HG03469 (cell line): ENCODE data around the gene FYB2.
A peak's percentile ranks its signal among the peaks of the same experiment; 100 is the strongest.

Source experiments
- ATAC-seq: cut with Tn5 transposase; IDR thresholded peaks from one replicate; pipeline ENCODE4 v1.9.1; 2021; ENCODE audit warnings: mild to moderate bottlenecking, moderate library complexity, moderate number of reproducible peaks; ENCODE audit not compliant: unreplicated experiment

Gene FYB2

GRCh38 chr1:56834137-56834900, 15.1 kb upstream of the FYB2 start:
- no peak for ATAC-seq

DNA sequence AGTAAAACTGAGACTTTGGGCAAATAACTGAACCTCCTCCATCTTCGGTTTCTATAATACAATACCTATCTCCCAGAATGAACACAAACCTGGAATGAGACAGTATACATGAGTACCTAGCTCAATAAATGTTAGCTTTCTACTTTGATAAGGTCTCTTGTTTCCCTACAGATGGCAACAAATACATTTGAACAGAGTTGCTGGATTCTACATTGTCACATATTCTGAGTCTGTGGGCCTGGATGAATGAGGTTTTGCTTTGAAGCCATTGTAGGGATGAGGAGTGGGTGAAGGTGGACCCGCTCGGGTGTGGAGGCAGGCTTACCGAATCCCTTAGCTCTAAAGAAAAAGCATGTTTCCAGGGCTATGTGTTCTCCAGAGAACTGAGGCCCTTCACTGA, 13.9 kb upstream of the FYB2 start:
- no peak for ATAC-seq

GRCh38 chr1:56831871-56832693, 12.9 kb upstream of the FYB2 start:
- peak; percentile 56 for ATAC-seq

DNA sequence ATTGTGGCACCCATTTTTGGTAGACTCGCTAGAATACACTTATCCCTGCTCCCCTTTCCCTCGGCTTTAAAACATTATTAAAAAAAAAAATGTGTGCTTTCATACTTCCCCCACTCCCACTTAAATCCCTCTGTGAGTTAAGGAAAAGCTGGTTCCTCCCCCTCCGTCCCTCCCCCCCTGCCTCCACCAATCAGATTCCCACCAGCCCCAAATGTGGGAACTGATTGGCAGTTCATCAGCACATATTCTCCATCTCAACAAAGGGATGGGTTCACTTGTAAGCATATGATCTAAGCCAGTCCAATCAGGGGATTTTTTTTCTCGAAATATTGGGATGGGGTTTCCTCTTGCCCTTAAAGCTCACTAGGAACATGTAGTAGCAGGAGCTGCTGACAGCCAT, 10.8 kb upstream of the FYB2 start:
- ATAC-seq: no peak

GRCh38 chr1:56827711-56828110, 8.5 kb upstream of the FYB2 start:
- ATAC-seq: no peak

- no peak for ATAC-seq
Measured at GRCh38 chr1:56825436-56825835, 6.2 kb upstream of the FYB2 start.

GRCh38 chr1:56824938-56825337, 5.7 kb upstream of the FYB2 start:
- ATAC-seq: no peak

DNA sequence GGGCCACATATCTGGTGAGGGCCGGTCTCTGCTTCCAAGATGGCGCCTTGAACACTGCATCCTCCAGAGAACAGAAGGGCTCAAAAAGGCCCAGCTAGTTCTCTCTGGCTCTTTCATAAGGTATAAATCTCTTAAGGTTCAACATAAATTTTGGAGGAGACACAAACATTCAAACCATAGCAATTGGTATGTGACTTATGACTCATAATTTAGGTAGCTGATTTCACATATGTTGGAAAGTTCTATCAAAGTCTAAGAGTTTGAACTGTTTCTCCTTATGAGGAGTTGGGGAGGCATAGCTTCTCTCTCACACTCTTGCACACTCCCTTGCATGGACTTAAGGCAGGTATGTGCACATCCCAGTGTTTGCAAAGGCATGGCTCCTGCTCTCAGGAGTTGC, 5.1 kb upstream of the FYB2 start:
- no peak for ATAC-seq

GRCh38 chr1:56821462-56821797, 2.2 kb upstream of the FYB2 start:
- no peak for ATAC-seq

DNA sequence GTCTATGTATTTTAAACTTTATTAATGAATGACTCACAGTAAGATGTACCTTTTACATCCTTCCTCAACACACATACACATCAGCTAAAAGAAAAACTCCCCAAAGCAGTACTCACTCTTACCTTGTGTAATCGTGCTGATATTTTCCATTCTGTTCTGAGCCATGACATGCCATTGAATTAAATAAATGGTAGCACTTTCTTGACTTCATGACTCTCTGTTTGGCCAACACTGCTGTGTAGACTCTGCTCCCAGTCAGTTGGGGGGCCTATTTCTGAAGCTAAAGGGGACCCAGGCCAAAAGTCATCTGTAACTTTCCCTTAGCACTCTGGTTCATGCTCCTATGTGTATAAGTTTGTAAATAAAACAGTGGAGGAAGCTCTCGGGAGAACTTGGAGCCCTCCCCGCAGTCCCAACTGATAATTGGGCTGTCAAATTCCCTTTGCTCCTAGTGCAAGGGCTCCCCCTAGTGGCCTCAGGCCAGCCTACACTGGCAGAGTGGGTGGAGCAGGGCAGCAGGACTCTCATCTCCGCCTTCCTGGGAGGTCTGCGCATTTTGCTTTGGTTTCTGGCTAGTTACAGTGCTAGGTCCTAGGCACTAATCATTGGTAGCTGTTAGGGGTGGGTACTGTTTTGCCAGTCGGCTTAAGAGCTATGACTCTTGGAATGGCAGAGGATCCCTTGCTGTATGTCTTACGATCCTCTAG, 1.7 kb upstream of the FYB2 start:
- ATAC-seq: peak; percentile 67

GRCh38 chr1:56817716-56818463, 1.3 kb downstream of the FYB2 start:
- no peak for ATAC-seq

DNA sequence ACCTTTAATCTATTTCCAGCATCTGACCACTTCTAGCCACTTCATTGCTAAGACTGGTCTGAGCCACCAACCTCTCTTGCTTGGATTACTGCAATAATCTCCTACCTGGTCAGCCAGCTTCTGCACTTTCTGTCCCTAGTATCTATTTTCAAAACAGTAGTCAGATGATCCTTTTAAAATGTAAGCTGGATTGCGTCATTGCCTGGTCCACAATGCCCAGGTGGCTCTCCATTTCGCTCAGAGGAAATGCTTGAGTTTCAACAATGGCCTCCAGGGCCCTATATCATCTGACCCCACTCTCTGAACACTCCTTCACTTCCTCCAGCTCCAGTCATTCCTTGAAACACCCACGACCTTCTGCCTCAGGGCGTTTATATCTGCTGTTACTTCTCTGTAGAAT, 2.3 kb downstream of the FYB2 start:
- no peak for ATAC-seq

GRCh38 chr1:56816264-56816663, 2.9 kb downstream of the FYB2 start:
- no peak for ATAC-seq

GRCh38 chr1:56814205-56814604, 5.0 kb downstream of the FYB2 start:
- no peak for ATAC-seq

DNA sequence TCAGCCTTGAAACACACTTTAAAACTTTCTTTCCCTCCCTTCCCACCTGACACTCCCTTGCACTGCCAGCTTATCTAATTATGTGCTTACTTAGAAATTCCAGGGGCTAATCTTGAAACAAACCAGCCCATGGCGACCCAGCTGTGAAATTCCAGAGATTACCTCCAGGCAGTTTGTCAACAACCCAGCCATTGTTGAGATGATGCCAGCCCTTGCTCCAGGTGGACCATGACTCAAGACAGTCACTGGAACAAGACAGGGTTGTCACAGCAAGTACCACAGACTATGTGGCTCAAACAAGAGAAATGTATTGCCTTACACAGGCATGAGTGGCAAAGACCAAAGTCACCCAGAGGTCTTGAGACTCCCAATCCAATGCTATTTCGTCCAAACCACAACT, 7.9 kb downstream of the FYB2 start:
- no peak for ATAC-seq

- ATAC-seq: no peak
Measured at GRCh38 chr1:56808410-56808809, 10.8 kb downstream of the FYB2 start.

DNA sequence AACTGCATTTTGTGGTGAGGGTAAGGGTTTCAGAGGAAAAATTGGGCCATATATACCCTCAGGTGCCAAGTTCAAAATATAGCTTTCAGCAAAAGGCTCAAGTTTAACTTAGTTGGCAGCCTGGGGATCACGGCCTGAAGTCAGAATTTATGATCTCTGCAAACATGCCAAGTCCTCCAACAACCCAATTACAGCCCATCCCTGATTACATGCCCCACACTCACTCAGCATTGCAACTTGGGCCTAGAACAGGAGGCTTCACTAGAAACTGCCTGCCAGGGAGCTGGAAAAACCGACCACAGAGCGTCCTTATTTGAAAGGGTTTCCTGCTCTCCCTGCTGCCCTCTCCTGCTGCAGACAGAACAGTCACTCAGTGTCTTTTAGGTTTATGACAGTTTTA, 12.4 kb downstream of the FYB2 start:
- no peak for ATAC-seq

GRCh38 chr1:56803561-56804156, 15.5 kb downstream of the FYB2 start:
- no peak for ATAC-seq

DNA sequence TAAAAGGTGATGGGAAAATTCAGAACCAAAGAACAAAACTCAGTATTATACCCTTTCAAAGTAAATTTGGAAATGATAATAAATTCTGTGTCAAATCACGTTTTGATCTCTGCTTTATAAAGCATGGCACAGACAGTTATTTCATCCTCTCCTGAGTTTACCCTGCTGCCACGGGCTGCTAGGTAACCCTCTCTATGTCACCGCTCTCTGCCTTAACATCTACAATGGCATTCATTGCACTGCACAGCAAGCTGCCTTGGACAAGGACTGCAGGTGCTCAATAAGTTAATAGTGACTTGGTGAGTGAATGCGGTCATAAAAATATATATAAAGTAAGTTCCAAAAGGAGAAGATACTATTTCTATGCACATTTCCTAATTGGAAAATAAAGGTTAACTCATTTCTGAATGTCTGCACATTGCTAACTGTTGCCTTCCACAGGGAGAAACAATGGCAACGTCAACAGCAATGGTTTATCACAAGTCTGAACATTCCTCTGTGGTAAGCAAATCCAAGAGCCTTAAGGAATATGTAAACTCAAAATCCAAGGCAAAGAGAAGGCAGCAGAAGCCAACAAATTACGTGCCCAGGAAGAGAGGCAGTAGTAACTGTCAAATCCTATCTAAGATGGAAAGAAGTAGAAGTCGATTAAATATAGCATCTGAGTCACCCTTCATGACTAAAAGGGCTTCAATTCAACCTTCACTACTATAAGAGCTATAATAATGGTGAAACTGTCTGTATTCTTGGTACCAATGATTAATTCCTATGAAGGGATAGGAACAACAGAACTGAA, 19.4 kb downstream of the FYB2 start:
- no peak for ATAC-seq

DNA sequence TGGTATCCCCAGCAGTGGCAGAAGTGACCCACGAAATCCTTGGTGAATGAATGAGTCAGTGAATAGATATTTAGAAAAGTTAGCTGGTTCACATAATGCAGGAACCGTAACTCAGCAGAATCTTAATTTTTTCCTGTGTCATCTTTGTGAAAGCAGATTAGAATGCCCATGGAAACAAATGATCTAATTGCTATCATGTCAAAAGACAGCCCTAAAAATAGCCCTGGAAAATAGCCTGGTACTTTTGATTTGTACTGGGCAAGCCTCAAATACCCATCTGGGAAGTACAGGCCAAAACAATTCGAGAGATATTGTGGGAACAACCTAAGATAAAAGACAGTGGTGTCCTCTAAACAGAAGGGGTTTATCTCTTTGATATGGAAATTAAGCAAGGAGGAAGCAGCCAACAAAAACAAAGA, 21.1 kb downstream of the FYB2 start:
- ATAC-seq: no peak
